NCI-H2196 treated with DMSO at 0.1 percent for 48 hours (cell line): ENCODE data around the gene EPB41L4B.
"Not testable (repeated sequence)": the region's sequence is repeated elsewhere in the genome, so short reads cannot be mapped to it uniquely, and the experiment has no call there.

Experiments
- DNase-seq: peaks from one replicate; lab custom pipeline; 2025; ENCODE audit not compliant: unreplicated experiment; lab: John Stamatoyannopoulos, UW

Gene EPB41L4B

GRCh38 chr9:109301012-109301411 lies 19.8 kb downstream of the EPB41L4B start:
- DNase-seq = no peak

- no peak for DNase-seq
Observed at GRCh38 chr9:109299891-109300290, 21.0 kb downstream of the EPB41L4B start.

GRCh38 chr9:109297899-109298298 lies 23.0 kb downstream of the EPB41L4B start:
- DNase-seq = no peak

- no peak for DNase-seq
Observed at GRCh38 chr9:109295221-109296130, 25.4 kb downstream of the EPB41L4B start.

GRCh38 chr9:109290385-109290784 lies 30.5 kb downstream of the EPB41L4B start:
- no peak for DNase-seq

GRCh38 chr9:109289931-109290330 lies 30.9 kb downstream of the EPB41L4B start:
- DNase-seq = no peak

- no peak for DNase-seq
Observed at GRCh38 chr9:109289186-109289585, 31.7 kb downstream of the EPB41L4B start.

- no peak for DNase-seq
Observed at GRCh38 chr9:109286981-109287380, 33.9 kb downstream of the EPB41L4B start.

- DNase-seq = no peak
Observed at GRCh38 chr9:109286571-109286977, 34.3 kb downstream of the EPB41L4B start.

GRCh38 chr9:109283672-109284071 lies 37.2 kb downstream of the EPB41L4B start:
- not testable (repeated sequence) for DNase-seq

GRCh38 chr9:109283012-109283411 lies 37.8 kb downstream of the EPB41L4B start:
- DNase-seq = no peak

- no peak for DNase-seq
Observed at GRCh38 chr9:109282302-109282701, 38.6 kb downstream of the EPB41L4B start.

- no peak for DNase-seq
Observed at GRCh38 chr9:109281518-109281917, 39.3 kb downstream of the EPB41L4B start.

- DNase-seq = no peak
Observed at GRCh38 chr9:109278848-109279247, 42.0 kb downstream of the EPB41L4B start.

GRCh38 chr9:109278216-109278615 lies 42.6 kb downstream of the EPB41L4B start:
- no peak for DNase-seq

GRCh38 chr9:109277451-109277850 lies 43.4 kb downstream of the EPB41L4B start:
- DNase-seq = no peak

- no peak for DNase-seq
Observed at GRCh38 chr9:109276469-109277440, 44.1 kb downstream of the EPB41L4B start.

GRCh38 chr9:109274884-109275730 lies 45.8 kb downstream of the EPB41L4B start:
- peak; percentile 52 for DNase-seq

GRCh38 chr9:109273869-109274268 lies 47.0 kb downstream of the EPB41L4B start:
- no peak for DNase-seq

GRCh38 chr9:109272745-109273144 lies 48.1 kb downstream of the EPB41L4B start:
- DNase-seq = no peak

GRCh38 chr9:109272045-109272444 lies 48.8 kb downstream of the EPB41L4B start:
- no peak for DNase-seq
